ENCODE data around the gene PTPN4. TPM values are rescaled to one million over a fixed set of nuclear protein-coding genes. Genes with fewer than 3 reads are reported as not detected.

The PTPN4 gene
- total and polyA plus RNA-seq, 9 of the 15 experiments (the other 6 are each of a cell fraction or from before 2014, with no cell fraction given) = 5.0 to 32.8 (median 27.3) TPM

DNA sequence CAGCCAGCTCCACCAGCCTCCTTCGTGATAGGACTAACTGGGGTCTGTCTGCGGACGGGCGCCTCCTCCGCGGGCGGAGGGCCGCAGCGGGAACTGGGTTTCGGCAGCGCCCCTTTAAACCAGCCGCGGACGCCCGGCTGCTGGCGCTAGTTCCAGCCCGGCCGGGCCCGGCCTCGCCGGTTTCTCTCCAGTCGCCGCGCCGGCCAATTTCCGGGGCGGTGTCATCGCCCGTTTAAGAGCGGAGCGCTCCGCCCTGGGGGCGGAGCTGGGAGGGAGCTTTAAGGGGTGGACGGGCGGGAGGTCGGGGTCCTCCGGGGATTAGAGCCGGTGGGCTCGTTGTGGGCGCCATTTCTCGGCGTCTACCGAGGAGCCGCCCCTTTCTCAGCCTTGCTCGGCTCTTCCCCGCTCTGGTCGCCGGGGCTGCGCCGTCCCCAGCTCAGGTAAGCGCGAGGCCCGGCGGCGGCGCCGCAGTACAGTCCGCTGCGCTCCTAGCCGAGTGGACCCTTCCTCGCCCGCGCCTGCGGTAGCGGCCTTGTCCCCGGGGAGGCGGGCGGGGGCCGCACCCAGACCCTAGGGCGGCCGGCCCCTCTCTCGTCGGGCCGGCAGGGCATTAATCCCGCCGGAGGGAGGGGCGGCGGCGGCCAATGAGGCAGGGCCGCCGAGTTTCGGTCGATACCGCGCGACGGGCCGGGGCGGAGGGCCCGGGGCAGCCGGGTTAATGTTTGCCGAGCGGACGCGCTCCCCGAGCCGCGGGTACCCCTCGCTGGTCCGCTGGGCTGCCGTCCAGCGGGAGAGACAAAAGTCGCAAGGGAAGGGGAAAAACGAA is 253.3 kb downstream of the PTPN4 start, which contains the start of gene EPB41L5 (continued):
- TF ChIP-seq, protein P1, sequence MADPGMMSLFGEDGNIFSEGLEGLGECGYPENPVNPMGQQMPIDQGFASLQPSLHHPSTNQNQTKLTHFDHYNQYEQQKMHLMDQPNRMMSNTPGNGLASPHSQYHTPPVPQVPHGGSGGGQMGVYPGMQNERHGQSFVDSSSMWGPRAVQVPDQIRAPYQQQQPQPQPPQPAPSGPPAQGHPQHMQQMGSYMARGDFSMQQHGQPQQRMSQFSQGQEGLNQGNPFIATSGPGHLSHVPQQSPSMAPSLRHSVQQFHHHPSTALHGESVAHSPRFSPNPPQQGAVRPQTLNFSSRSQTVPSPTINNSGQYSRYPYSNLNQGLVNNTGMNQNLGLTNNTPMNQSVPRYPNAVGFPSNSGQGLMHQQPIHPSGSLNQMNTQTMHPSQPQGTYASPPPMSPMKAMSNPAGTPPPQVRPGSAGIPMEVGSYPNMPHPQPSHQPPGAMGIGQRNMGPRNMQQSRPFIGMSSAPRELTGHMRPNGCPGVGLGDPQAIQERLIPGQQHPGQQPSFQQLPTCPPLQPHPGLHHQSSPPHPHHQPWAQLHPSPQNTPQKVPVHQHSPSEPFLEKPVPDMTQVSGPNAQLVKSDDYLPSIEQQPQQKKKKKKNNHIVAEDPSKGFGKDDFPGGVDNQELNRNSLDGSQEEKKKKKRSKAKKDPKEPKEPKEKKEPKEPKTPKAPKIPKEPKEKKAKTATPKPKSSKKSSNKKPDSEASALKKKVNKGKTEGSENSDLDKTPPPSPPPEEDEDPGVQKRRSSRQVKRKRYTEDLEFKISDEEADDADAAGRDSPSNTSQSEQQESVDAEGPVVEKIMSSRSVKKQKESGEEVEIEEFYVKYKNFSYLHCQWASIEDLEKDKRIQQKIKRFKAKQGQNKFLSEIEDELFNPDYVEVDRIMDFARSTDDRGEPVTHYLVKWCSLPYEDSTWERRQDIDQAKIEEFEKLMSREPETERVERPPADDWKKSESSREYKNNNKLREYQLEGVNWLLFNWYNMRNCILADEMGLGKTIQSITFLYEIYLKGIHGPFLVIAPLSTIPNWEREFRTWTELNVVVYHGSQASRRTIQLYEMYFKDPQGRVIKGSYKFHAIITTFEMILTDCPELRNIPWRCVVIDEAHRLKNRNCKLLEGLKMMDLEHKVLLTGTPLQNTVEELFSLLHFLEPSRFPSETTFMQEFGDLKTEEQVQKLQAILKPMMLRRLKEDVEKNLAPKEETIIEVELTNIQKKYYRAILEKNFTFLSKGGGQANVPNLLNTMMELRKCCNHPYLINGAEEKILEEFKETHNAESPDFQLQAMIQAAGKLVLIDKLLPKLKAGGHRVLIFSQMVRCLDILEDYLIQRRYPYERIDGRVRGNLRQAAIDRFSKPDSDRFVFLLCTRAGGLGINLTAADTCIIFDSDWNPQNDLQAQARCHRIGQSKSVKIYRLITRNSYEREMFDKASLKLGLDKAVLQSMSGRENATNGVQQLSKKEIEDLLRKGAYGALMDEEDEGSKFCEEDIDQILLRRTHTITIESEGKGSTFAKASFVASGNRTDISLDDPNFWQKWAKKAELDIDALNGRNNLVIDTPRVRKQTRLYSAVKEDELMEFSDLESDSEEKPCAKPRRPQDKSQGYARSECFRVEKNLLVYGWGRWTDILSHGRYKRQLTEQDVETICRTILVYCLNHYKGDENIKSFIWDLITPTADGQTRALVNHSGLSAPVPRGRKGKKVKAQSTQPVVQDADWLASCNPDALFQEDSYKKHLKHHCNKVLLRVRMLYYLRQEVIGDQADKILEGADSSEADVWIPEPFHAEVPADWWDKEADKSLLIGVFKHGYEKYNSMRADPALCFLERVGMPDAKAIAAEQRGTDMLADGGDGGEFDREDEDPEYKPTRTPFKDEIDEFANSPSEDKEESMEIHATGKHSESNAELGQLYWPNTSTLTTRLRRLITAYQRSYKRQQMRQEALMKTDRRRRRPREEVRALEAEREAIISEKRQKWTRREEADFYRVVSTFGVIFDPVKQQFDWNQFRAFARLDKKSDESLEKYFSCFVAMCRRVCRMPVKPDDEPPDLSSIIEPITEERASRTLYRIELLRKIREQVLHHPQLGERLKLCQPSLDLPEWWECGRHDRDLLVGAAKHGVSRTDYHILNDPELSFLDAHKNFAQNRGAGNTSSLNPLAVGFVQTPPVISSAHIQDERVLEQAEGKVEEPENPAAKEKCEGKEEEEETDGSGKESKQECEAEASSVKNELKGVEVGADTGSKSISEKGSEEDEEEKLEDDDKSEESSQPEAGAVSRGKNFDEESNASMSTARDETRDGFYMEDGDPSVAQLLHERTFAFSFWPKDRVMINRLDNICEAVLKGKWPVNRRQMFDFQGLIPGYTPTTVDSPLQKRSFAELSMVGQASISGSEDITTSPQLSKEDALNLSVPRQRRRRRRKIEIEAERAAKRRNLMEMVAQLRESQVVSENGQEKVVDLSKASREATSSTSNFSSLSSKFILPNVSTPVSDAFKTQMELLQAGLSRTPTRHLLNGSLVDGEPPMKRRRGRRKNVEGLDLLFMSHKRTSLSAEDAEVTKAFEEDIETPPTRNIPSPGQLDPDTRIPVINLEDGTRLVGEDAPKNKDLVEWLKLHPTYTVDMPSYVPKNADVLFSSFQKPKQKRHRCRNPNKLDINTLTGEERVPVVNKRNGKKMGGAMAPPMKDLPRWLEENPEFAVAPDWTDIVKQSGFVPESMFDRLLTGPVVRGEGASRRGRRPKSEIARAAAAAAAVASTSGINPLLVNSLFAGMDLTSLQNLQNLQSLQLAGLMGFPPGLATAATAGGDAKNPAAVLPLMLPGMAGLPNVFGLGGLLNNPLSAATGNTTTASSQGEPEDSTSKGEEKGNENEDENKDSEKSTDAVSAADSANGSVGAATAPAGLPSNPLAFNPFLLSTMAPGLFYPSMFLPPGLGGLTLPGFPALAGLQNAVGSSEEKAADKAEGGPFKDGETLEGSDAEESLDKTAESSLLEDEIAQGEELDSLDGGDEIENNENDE (IDR thresholded peaks at IDR 0.05; ENCODE audit: low read depth, low read length) = no peak
- TF ChIP-seq, protein P2, sequence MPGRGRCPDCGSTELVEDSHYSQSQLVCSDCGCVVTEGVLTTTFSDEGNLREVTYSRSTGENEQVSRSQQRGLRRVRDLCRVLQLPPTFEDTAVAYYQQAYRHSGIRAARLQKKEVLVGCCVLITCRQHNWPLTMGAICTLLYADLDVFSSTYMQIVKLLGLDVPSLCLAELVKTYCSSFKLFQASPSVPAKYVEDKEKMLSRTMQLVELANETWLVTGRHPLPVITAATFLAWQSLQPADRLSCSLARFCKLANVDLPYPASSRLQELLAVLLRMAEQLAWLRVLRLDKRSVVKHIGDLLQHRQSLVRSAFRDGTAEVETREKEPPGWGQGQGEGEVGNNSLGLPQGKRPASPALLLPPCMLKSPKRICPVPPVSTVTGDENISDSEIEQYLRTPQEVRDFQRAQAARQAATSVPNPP (IDR thresholded peaks at IDR 0.05; ENCODE audit: borderline replicate concordance, insufficient read depth, insufficient read length) = no peak
- TF ChIP-seq ZNF12 (CRISPR knock-in tag; IDR thresholded peaks at IDR 0.05) (peak; percentile 59; the same call in 1 of the 2 replicates), HSF4 (CRISPR knock-in tag; IDR thresholded peaks at IDR 0.05; ENCODE audit: borderline replicate concordance) (no peak), SP1 (CRISPR knock-in tag; IDR thresholded peaks at IDR 0.05) (peak; percentile 72; the same call in 1 of the 2 replicates)
- TF ChIP-seq, protein P3, sequence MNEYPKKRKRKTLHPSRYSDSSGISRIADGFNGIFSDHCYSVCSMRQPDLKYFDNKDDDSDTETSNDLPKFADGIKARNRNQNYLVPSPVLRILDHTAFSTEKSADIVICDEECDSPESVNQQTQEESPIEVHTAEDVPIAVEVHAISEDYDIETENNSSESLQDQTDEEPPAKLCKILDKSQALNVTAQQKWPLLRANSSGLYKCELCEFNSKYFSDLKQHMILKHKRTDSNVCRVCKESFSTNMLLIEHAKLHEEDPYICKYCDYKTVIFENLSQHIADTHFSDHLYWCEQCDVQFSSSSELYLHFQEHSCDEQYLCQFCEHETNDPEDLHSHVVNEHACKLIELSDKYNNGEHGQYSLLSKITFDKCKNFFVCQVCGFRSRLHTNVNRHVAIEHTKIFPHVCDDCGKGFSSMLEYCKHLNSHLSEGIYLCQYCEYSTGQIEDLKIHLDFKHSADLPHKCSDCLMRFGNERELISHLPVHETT (CRISPR knock-in tag; conservative IDR thresholded peaks at IDR 0.05 in 1 of 2, IDR thresholded peaks at IDR 0.05 in 1 of 2) = 0 out of 4 replicates have a peak, but pooled peaks of 1 of the 2 experiments have one; percentile 62
- TF ChIP-seq, protein P4, sequence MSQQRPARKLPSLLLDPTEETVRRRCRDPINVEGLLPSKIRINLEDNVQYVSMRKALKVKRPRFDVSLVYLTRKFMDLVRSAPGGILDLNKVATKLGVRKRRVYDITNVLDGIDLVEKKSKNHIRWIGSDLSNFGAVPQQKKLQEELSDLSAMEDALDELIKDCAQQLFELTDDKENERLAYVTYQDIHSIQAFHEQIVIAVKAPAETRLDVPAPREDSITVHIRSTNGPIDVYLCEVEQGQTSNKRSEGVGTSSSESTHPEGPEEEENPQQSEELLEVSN (IDR thresholded peaks at IDR 0.05; ENCODE audit: borderline replicate concordance in 1 of 2, extremely low read depth in 1 of 2, insufficient read depth in 1 of 2, insufficient read length in 1 of 2, low read depth in 1 of 2, low read length in 1 of 2, poor library complexity in 1 of 2, severe bottlenecking in 1 of 2) = peak; percentile 94 to 99

All from K562 (cell line).